GM21390 (cell line): ENCODE results near the gene MMP13.
"Not testable (repeated sequence)": the region's sequence is repeated elsewhere in the genome, so short reads cannot be mapped to it uniquely, and the experiment has no call there.

ENCODE experiments used
- ATAC-seq: cut with Tn5 transposase; IDR thresholded peaks from one replicate; pipeline ENCODE4 v1.9.1; 2021; ENCODE audit not compliant: unreplicated experiment

Gene MMP13

DNA sequence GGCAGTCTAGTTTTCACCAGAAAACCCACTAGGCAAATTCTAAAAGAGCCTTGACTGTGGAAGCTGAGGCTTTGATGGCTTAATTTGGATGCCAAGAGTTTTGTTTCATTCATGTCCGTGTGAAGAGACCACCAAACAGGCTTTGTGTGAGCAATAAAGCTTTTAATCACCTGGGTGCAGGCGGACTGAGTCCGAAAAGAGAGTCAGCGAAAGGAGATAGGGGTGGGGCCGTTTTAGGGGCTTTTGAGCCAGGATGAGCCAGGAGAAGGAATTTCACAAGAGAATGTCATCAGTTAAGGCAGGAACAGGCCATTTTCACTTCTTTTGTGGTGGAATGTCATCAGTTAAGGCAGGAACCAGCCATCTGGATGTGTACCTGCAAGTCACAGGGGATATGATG lies 51.6 kb downstream of the MMP13 start:
- not testable (repeated sequence) for ATAC-seq

DNA sequence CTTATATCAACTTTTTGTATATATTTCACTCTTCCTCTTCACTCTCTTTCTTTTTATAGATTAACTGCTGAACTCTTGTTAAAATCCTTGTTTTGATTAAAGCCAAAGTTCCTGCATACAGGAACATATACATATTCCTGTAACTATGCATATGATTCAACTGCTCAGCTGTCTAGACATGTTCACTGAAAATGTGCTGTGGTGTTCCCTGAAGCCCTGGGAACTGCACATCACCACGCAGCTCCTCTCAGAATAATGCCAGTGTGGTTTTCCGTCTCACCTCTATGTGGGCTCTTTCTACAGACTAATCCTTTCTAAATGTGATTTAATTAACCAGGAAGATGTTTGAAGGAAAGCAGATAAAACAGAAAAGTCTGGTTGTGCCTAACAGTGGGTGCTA lies 55.2 kb downstream of the MMP13 start:
- no peak for ATAC-seq
